GM23338 (cell line): ENCODE data around the gene URAD. TPM values are rescaled to one million over a fixed set of nuclear protein-coding genes. Genes with fewer than 3 reads are reported as not detected.

ENCODE experiments used
- ATAC-seq: fragments of 200-7000 bp; cut with Tn5 transposase; 3 replicates; pipeline ENCODE4 v1.9.1; 2020
- DNase-seq: peaks from one replicate; pipeline ENCODE4 v3.0.0-alpha.2; 2015; ENCODE audit warnings: low spot score
- H2AFZ ChIP-seq: fragments of 200-600 bp; sonication (generic); 2 replicates; pipeline ENCODE4 v1.8.0; 2016; ENCODE audit warnings: antibody characterized with exemption, mild to moderate bottlenecking, moderate library complexity
- H3F3A ChIP-seq: fragments of 200-600 bp; sonication (generic); replicated peaks from 2 replicates; pipeline ENCODE4 v1.8.0; 2017; ENCODE audit warnings: antibody characterized with exemption, mixed run types, low read depth
- H3K27ac ChIP-seq: fragments of 200-600 bp; sonication (generic); 2 replicates; pipeline ENCODE4 v1.6.1; 2016; ENCODE audit warnings: low read depth
- H3K27me3 ChIP-seq: fragments of 200-600 bp; sonication (generic); 2 replicates; pipeline ENCODE4 v1.8.0; 2016; ENCODE audit warnings: mild to moderate bottlenecking, mixed run types, moderate library complexity; ENCODE audit not compliant: insufficient read depth
- H3K36me3 ChIP-seq: fragments of 200-600 bp; sonication (generic); 2 replicates; pipeline ENCODE4 v1.8.0; 2016; ENCODE audit warnings: mild to moderate bottlenecking; ENCODE audit not compliant: insufficient read depth
- H3K4me1 ChIP-seq: fragments of 200-600 bp; sonication (generic); 2 replicates; pipeline ENCODE4 v1.8.0; 2016; ENCODE audit warnings: mild to moderate bottlenecking, moderate library complexity; ENCODE audit not compliant: insufficient read depth
- H3K4me2 ChIP-seq: fragments of 200-600 bp; sonication (generic); 2 replicates; pipeline ENCODE4 v1.7.1; 2017; ENCODE audit warnings: mixed run types
- H3K4me3 ChIP-seq: fragments of 200-600 bp; sonication (generic); 2 replicates; pipeline ENCODE4 v1.6.1; 2016; ENCODE audit warnings: mixed run types
- H3K79me2 ChIP-seq: fragments of 200-600 bp; sonication (generic); replicated peaks from 2 replicates; pipeline ENCODE4 v1.8.0; 2017; ENCODE audit warnings: mild to moderate bottlenecking; ENCODE audit not compliant: insufficient read depth
- H3K9me2 ChIP-seq: fragments of 200-600 bp; sonication (generic); 2 replicates; pipeline ENCODE4 v1.8.0; 2017; ENCODE audit not compliant: insufficient read depth
- H4K20me1 ChIP-seq: fragments of 200-600 bp; sonication (generic); replicated peaks from 2 replicates; pipeline ENCODE4 v1.8.0; 2017; ENCODE audit warnings: mild to moderate bottlenecking; ENCODE audit not compliant: insufficient read depth
- H3K27ac Mint-ChIP-seq: 2 replicates; pipeline ENCODE4 v1.8.0; 2020; ENCODE audit warnings: inconsistent platforms, mild to moderate bottlenecking, moderate library complexity, mixed read lengths
- H3K27me3 Mint-ChIP-seq: 3 replicates; pipeline ENCODE4 v1.8.0; 2022; ENCODE audit warnings: low read depth, mild to moderate bottlenecking, moderate library complexity, mixed read lengths, inconsistent platforms; ENCODE audit not compliant: insufficient read depth, poor library complexity
- H3K36me3 Mint-ChIP-seq: 3 replicates; pipeline ENCODE4 v1.8.0; 2021; ENCODE audit warnings: low read depth, mild to moderate bottlenecking, inconsistent platforms, moderate library complexity, mixed read lengths
- H3K4me1 Mint-ChIP-seq: 3 replicates; pipeline ENCODE4 v1.8.0; 2020; ENCODE audit warnings: mild to moderate bottlenecking, inconsistent platforms, mixed read lengths
- H3K4me3 Mint-ChIP-seq: 3 replicates; pipeline ENCODE4 v1.8.0; 2021; ENCODE audit warnings: moderate library complexity, mild to moderate bottlenecking, inconsistent platforms, mixed read lengths
- H3K9me3 Mint-ChIP-seq: 3 replicates; pipeline ENCODE4 v1.8.0; 2020; ENCODE audit warnings: moderate library complexity, mild to moderate bottlenecking, inconsistent platforms, mixed read lengths
- CREB1 ChIP-seq: fragments of 250-450 bp; sonication (Bioruptor Pico); IDR thresholded peaks from 2 replicates; pipeline ENCODE4 v1.5.0; 2020; ENCODE audit warnings: low read depth, mild to moderate bottlenecking, moderate library complexity
- CTCF ChIP-seq, 2 experiments: fragments of 200-600 bp in 1 of 2; sonication (generic) in 1 of 2; conservative IDR thresholded peaks; 2 replicates each; pipeline versions ENCODE4 v1.5.1 to v1.6.1; 2016 to 2017; ENCODE audit warnings: antibody characterized with exemption in 2 of 2, low read depth in 2 of 2, mild to moderate bottlenecking in 2 of 2, moderate library complexity in 1 of 2
- EZH2 ChIP-seq: fragments of 200-600 bp; sonication (generic); IDR thresholded peaks from one replicate; pipeline ENCODE4 v1.8.0; 2017; ENCODE audit warnings: antibody characterized with exemption, mild to moderate bottlenecking, low read depth; ENCODE audit not compliant: unreplicated experiment
- NANOG ChIP-seq: IDR thresholded peaks from 2 replicates; pipeline ENCODE4 v1.6.1; 2016; ENCODE audit warnings: antibody characterized with exemption, borderline replicate concordance
- REST ChIP-seq: IDR thresholded peaks from one replicate; pipeline ENCODE4 v1.6.1; 2018; ENCODE audit warnings: antibody characterized with exemption; ENCODE audit not compliant: unreplicated experiment
- ZNF114 ChIP-seq: fragments of 250-450 bp; sonication (Bioruptor Pico); IDR thresholded peaks from 2 replicates; pipeline ENCODE4 v1.5.0; 2020; ENCODE audit warnings: mild to moderate bottlenecking, moderate library complexity
- ZNF331 ChIP-seq: fragments of 250-450 bp; sonication (Bioruptor Pico); IDR thresholded peaks from 2 replicates; pipeline ENCODE4 v1.5.0; 2020; ENCODE audit warnings: low read depth, mild to moderate bottlenecking, moderate library complexity
- ZNF462 ChIP-seq: fragments of 250-450 bp; sonication (Bioruptor Pico); IDR thresholded peaks from 2 replicates; pipeline ENCODE4 v1.5.0; 2020; ENCODE audit warnings: mild to moderate bottlenecking, moderate library complexity
- polyA plus RNA-seq: library from polyadenylated mRNA; unstranded; fragments of >200 nt; fragmentation: Nextera tagmentation; extraction: Ambion mirVana; gene quantifications from 2 replicates; pipeline ENCODE4 v1.2.1, GENCODE V29; 2016
- total RNA-seq: library from RNA; depleted of rRNA; stranded (reverse); fragments of >200 nt; shearing (Covaris generic); gene quantifications from 2 replicates; pipeline ENCODE4 v1.2.3, GENCODE V29; 2014

URAD gene
- total and polyA plus RNA-seq, 2 experiments from 2014 or later = not detected

- Mint-ChIP-seq H3K9me3 (no peaks in the 10 kb centered on the region), H3K36me3 (no peaks in the 10 kb centered on the region), H3K27ac (no peak overlapping the region), H3K27me3 (peaks cover 4% of the 10 kb centered on the region), H3K4me3 (no peak overlapping the region), H3K4me1 (peaks cover 18% of the 10 kb centered on the region)
- Histone ChIP-seq H3K4me2 (no peak overlapping the region), H3K4me3 (no peak overlapping the region), H3K79me2 (no peaks in the 10 kb centered on the region), H3K27me3 (no peaks in the 10 kb centered on the region), H3K4me1 (peaks cover 9% of the 10 kb centered on the region), H3K36me3 (no peaks in the 10 kb centered on the region), H3F3A (no peaks in the 10 kb centered on the region), H4K20me1 (no peaks in the 10 kb centered on the region), H3K27ac (no peak overlapping the region), H2AFZ (no peak overlapping the region), H3K9me2 (no peaks in the 10 kb centered on the region)
- no peak for TF ChIP-seq REST
- TF ChIP-seq NANOG = no peak
- TF ChIP-seq ZNF462 (CRISPR knock-in tag) = no peak
- no peak for TF ChIP-seq ZNF331
- TF ChIP-seq EZH2 = no peak
- no peak for TF ChIP-seq CREB1 (CRISPR knock-in tag)
- no peak for TF ChIP-seq CTCF (conservative IDR thresholded peaks at IDR 0.05; ENCODE audit: low read depth in 2 of 2)
- no peak for TF ChIP-seq ZNF114 (CRISPR knock-in tag)
- ATAC-seq (no peak), DNase-seq (no peak)
These were observed 23.9 kb upstream of the URAD start for GRCh38 chr13:28012383-28012782.
